GM18511 (cell line): ENCODE data around the gene IMMP2L.
A peak's percentile ranks its signal among the peaks of the same experiment; 100 is the strongest.

ENCODE experiments used
- ATAC-seq: cut with Tn5 transposase; IDR thresholded peaks from one replicate; pipeline ENCODE4 v1.9.1; 2021; ENCODE audit warnings: mild to moderate bottlenecking, moderate library complexity; ENCODE audit not compliant: unreplicated experiment

Gene IMMP2L

DNA sequence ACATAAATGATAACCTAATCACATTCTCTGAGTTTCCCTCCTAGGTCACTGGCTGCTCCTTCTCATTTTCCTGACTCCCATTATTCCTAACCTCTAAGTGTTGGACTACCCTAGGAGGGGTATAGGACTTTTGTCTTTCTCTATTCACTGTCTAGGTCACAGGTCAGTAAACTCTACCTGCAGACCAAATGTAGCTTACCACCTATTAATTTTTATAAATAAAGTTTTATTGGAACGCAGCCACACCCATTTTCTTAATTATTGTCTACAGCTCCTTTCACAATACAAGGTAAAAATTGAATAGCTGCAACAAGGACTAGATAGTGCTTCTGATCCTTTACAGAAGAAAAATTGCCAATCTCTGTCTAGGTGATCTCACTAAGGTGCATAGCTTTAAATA is 156.7 kb downstream of the IMMP2L start:
- ATAC-seq: no peak

DNA sequence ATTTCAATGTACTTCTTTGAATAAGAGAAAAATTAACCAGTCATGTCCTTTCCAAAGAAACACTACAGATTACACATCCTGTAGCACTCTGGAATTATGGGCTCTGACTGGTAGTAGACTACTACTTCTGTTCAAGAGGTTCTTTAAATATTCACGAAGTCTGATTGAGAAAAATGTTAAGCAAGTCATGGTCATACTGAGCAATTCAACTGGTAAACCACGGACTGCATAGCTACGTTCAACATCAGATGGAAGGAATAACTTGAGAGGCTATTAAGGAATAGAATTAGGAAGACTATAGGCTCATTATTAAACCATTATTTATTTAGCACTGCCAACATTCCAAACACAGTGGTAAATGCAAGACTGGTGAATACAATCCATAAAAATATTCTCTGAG is 160.8 kb downstream of the IMMP2L start:
- ATAC-seq: no peak

DNA sequence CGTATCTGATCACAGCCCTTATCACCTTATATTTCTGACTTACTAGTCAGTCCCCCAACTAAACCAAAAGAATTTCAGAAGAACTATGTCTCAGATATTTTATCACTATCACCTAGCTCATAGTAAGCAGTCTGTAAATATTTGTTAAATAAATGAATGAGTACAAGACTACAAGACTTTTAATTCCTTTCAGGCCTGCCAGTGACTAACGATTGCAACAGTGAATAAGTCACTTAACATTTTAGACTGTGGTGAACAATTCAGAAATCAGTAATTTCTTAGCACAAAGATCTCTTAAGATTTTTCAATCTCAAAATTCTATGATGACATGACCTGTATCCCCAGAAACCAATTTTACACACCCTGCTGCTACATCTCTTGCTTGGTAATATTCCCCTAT is 162.2 kb downstream of the IMMP2L start:
- ATAC-seq: no peak

DNA sequence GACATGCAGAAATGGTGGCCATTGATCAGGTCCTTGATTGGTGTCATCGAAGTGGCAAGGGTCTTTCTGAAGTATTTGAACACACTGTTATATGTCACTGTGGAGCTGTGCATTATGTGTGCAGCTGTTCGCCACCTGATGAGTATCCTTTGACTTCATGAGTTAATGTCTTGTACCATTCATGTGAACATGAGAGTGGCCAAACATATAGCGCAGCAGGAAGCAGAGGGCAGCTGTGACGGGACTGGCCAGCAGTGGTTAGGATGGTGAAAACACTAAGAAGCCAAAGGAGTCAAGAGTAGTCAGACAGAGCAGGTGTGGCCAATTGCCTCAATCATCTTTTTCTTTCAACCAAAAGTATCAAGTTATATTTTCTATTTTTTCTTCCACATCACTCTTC is 167.4 kb downstream of the IMMP2L start:
- ATAC-seq: no peak

DNA sequence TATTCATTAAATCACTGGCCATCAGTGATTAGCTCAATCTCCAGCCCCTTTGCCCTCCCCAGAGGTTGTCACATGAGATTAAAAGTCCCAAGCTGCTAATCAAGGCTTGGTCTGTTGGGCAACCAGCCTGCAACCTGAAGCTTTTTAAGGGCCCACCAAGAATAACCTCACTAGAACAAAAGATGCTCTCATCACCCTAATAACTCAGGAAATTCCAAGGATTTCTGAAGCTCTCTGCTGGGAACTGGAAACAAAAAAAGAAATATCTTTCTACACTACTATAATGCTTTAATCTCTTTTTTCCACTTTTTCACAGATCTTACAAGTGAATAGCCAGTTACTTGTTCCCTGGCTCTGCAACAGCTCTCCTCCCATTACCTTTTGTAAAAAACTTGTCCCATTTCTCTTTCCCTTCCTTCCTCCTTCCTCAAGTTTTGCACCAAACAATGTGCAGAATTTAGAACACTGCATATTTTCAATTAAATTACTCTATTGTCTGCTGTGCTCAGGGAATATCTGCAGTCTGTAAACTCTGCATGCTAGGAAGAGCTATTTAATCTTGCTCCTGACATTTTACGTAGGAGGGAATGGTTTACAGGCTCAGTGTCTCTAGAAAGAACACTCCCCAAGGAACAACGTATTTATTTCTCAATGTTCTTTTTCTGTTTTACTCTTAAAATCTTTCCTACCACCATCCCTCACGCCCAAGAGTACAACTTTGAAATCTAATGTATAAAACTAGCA is 169.1 kb downstream of the IMMP2L start:
- no peak for ATAC-seq

DNA sequence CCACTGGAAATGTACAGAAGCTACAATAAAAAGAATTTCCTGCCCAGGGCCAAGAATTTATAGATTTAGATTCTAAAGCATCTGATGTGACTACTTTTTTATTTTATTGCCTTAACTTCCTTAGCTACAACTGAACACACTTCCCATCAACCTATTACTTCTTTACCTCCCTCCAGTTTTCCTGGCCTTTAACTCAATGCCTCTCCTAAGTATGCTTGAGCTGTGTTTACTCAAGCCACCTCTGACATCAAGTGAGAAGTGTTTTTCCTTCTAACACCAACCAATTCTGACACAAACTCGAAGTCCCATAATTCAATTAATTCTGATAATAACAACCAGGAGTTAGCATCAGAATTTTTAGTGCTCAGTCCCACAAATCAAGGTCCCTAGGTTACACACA is 170.0 kb downstream of the IMMP2L start:
- ATAC-seq: no peak

DNA sequence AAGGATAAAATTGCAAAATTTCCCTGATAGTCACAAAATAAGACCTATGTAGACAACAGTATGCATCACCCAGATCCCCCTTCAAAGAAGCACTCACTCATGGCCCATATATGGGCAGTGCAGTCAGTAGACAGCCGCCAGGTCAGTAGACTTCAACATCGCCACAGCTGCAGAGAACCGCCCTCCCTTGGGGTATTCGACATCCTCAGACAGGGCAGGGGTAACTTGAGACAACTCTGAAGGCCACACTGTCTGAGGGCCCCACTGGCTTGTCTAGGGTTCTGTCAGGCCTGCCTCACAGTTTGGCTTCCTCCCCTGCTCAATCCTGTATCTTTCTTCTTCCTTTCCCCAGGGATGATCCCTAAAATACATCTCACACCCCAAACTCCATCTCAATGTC is 172.3 kb downstream of the IMMP2L start:
- ATAC-seq: no peak

DNA sequence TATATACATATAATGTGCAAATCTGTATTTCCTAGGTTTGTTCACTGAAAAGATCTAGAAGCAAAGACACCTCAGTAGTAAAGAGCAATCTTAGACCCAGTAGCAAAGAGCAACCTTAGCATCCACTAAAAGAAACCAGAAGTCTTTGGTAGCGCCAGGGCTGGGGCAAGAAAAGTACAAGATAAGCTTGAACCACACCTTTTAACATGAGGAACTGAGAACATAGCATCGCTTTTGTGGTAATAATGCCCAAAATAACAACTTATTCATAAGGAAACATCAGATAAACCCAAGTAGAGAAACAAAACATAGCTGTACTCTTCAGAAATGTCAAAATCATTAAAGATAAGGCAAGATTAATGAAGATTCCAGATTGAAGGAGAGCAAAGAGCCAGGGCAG is 173.4 kb downstream of the IMMP2L start:
- peak; percentile 92 for ATAC-seq

DNA sequence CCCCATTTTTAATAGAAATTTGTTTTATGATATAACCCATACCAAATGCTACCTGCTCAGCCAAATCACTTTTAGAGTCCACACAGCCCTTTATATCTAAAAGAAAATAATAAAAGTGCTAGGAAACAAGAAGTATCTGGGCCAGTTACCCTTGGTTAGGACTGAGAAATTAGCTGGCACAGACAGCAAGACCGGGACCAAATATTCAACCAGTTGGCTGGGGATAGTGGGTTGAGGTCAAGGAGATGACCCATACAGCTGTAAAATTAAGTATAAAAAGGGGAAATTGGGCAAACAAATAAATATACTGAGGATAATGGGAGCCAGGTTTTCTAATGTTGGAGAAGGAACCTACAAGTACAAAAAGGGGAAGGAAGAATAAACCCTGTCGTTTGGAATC is 174.3 kb downstream of the IMMP2L start:
- ATAC-seq: no peak

DNA sequence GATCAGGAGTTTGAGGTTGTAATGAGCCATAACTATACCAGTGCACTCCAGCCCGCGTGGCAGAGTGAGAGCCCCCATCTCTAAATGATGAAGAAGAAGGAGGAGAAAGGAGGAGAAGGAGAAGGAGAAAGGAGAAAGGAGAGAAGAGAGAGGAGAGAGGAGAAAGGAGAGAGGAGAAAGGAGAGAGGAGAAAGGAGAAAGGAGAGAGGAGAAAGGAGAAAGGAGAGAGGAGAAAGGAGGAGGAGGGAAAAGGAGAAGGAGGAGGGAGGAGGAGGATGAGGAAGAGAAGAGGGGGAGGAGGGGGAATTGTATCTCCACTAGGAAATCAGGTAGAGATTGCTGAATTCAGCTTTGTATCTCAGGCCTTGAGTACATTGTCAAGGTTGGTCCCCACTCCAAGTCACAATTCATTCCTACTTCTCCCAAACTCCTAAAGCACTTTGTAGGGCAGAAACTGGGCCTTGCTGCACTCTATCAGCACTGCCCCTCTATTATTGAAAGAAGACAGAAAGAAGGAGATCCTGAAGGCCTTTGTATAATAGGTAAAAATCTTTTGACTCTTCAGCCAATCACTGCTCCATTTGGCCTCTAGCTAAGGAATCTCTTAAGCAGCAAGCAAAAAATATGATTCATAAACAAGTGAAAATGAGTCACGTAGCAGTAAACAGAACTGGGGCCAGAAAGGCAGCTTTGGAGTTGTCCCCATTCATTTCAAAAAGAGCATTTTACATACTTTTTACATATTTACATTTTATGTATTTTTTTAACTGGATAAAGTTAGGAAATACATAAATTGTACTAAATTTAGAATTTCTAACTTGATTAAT is 178.0 kb downstream of the IMMP2L start:
- ATAC-seq: no peak

DNA sequence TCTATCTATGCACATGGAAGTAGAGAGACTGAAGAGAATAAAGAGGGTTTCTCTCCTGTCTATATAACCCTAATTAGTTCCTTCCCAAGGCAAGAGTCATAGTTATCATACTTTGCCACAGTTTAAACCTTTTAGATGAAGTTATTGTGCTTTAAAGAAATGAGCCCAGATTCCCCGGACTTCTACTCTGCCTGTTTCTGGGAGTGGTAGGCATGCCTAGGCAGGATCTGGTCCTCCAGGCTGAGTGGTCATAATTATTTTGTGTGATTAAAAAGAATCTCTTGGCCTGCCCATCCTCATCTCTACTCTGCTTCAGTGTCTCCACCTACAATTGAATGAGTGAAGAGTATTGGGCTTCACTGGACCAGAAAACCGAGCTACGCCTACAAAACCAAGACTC is 179.2 kb downstream of the IMMP2L start:
- no peak for ATAC-seq

DNA sequence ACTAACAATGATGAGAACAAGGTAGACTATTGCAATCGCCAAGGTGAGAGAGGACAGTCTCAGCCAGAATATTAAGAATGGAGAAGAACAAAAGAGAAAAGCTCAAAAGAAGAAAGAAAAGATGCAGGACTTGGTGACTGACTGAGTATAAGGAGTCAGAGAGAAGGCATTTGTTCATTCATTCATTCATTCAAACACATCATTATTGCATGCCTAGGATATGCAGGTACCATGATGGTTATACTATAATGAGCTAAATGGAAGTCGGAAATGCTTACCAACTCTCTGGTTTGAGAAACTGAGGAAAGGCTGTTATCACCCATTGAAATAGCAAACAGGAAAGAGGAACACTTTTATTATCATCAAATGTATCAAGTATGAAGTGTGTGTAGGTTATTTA is 180.7 kb downstream of the IMMP2L start:
- ATAC-seq: no peak

DNA sequence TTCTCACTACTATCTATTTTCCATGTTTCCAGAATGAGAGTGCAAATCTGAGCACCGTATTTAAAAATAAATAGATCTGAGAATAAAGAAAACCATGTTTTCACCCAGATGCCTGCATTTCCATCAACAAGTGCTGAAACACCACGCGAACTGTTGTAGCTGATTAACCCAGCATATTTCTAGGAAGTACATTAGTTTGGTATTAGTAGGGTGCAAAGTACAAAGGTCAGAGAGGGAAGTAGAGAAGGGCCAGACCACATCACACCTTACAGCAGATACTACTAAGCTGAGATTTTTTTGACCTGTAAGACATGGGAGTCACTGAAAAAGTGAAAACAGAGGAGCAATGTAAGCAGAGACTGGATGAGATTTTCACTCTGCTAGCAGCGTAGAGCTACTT is 181.3 kb downstream of the IMMP2L start:
- peak; percentile 75 for ATAC-seq

DNA sequence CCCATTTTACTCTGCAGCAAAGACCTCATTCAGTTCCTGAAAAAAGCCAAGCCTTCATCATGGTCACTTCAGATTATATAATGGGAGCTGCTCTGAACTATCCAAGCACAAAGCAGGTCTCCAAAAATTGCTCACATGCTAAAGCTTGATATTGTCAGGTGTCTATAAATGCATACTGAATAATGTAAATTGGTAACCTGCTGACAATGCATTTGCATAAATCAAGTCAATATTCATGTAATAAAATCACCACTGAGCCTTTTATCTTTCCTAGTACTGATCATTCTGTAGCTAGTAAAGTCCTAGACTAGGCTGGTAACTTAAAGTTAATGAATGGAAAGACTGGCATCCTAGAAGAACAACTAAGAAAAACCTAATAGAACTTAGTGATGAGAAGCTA is 188.3 kb downstream of the IMMP2L start:
- ATAC-seq: no peak

DNA sequence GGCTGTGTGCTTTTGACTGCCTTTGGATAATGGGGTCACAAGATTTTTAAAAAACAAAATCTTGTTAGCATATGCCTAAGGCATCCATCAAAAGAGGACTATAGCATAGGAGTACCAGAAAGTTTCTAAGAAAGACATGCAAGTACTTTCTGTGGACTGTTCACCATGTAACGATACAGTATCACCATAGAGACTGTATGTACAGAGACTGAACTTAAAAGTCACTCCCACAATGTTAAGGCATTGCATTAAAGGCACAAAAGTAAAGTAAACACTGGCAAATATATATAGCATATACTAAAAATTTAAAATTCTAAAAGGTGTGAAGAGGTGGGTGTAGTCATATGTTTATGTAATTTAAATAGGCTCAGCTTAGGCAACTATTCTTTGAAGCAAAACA is 190.9 kb downstream of the IMMP2L start:
- no peak for ATAC-seq

DNA sequence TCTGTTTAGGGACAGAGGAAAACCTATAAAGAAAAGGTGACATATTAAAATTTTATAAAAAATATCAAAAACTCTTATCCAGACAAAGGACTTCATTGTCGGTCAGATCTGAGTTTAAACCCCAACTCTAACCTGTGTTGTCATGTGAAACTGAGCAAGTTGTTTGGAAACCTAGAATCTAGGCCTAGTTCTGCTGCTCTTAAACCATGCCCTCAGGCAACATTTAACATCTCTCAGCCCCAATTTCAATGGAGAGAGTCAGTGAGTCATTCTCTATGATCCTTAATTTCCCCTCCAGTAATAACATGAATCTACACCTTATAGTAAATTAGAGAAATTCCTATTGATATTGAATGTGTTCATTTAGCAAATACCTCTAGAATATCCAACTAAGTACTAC is 192.3 kb downstream of the IMMP2L start:
- ATAC-seq: no peak

DNA sequence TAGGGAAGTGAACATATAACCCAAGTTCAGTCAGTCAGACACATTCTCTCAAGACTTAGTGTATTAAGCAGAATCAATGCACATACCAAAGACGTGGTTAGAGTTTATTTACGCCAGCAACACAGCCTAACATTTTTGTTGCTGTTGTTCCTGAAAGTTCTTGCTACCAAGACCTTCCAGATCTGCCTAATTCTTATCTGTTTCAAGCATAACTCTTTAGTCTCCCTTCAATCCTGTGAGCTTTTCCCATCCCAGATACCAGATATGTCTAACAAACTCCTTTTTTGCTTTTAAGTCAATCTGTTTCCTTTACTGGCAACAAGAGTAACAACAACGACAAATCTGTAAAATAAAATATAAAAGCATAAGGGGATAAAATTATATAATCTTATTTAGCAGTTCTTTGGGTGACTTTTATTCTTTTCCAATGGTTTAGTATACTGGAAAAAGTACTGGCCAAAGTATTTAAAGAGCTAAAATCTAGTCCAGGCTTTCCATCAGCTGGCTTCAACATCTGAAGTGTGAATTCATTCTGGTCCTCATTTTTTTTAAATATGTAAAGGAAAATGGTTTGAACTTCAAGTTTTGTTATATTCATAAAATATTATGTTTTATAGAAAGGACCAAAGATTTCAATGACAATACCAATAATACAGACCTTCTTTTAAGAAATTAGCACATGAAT is 193.8 kb downstream of the IMMP2L start:
- no peak for ATAC-seq

DNA sequence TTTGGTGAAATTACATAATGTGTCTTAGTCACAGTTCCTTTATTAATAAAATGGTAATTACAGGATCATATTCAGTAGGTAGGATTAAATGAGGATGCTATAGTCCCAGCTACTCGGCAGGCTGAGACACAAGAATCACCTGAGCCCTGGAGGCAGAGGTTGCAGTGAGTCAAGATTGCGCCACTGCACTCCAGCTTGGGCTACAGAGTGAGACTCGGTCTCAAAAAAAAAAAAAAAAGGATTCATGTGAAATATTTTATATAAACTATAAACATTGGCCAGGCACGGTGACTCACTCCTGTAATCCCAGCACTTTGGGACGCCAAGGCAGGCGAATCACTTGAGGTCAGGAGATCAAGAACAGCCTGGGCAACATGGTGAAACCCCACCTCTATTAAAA is 197.9 kb downstream of the IMMP2L start:
- no peak for ATAC-seq

DNA sequence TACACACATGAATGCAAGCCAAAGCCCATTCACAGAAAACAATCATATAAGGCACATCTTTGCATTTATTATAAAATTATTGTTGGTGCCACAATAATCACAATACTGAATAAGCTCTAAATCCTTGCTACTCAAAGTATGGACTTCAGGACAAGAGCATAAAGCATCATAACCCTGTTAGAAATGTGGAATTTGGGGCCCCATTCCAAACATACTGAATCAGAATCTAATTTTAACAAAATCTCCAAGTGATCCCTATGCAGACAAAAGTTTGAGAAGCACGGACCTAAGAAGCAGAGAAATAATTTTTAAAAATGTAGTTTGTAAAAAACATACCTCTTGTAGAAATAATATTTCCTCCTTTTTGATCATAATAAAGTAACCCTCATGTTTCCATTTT is 199.2 kb downstream of the IMMP2L start:
- ATAC-seq: no peak

DNA sequence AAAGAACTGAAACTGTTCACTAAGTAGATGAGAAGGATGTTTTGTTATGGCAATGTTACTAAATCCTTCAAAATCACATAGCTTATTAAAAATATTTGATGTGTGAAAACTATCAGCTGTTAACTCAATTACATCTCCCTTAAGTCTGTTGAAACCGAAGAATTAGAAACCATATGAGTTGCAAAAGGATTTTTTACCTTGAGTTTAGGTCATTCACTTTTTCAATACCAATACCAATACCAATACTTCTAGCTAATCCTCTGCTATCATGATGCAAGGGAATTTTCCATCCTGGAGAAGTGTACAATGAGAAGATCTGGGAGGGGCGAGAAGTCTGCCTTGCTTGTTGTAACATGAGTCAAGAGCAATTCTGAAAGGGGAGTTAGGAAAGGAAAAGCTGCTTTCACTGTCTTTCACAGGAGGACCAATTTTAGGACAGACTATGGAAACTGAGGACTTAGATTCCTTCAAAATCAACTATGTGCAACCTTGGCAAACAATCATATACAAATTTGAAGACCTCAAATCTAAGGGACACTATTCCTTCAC is 199.7 kb downstream of the IMMP2L start:
- no peak for ATAC-seq

DNA sequence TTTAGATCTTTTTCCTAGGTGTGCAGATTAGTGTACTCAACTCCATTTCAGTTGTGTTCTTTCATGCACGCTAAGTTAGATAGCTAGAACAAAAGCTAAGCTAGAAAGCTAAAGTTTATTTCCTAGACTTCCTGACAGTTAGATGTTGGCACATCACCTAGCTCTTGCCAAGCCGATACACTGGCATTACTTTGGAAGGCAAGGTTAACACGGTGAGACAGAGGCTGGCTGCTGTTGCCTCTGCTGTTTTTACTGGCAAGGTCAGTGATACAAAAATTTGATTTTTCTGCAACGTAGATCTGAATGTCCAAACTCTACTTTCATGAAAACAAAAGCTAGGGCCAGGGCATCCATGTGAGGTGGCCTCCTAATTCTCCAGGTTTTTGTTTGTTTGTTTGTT is 203.4 kb downstream of the IMMP2L start:
- no peak for ATAC-seq

DNA sequence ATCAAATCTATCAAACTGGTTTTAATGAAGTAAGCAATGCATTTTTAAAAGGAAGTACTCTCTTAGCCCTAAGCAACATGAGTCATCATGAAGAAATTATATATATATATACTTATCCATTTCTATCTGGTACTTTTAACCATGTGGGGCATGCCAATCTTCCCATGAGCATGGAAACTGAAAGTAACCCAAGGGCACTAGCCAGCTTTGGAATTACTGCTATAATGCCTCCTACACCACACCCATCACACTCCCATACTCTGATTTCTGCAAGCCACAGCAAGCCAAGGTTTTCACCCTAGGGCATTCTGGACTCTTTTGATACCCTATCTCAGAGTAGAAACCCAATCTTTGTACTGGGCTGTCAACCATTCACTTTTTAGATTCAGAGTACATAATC is 204.6 kb downstream of the IMMP2L start:
- no peak for ATAC-seq
